HepG2 (cell line): ENCODE results near the gene BTG4. TPM values are rescaled to one million over a fixed set of nuclear protein-coding genes. Genes with fewer than 3 reads are reported as not detected.

Source experiments
- ATAC-seq: fragments of 200-7000 bp; cut with Tn5 transposase; 3 replicates; pipeline ENCODE4 v1.9.1; 2020; ENCODE audit warnings: mild to moderate bottlenecking, moderate library complexity
- BruUV-seq: library from RNA; stranded (reverse); fragments of 400-500 nt; replicated peaks from 2 replicates; lab custom pipeline; 2021; lab: Mats Ljungman, UMichigan
- CTCF ChIA-PET: fragments of 300-600 bp; formaldehyde crosslinking; extraction: SDS; loops from one replicate; lab custom pipeline; 2021; ENCODE audit warnings: low total read pairs, inconsistent platforms, low intra/inter-chr PET ratio; lab: Yijun Ruan, JAX
- POLR2A ChIA-PET: fragments of 350-600 bp; sonication (Branson Sonifier 250); formaldehyde crosslinking; loops from one replicate; lab custom pipeline; 2020; ENCODE audit warnings: antibody characterized with exemption, inconsistent platforms; lab: Yijun Ruan, JAX
- DNase-seq: peaks from one replicate; pipeline ENCODE4 v3.0.0-alpha.2; 2015; ENCODE audit warnings: low spot score
- FAIRE-seq: peaks from 3 replicates; lab custom pipeline; 2011; peaks lifted over from hg19 to GRCh38; lab: Jason Lieb, UNC
- H2AFZ ChIP-seq: one replicate; pipeline ENCODE4 v1.6.1; 2011; ENCODE audit warnings: low read length, inconsistent platforms
- H3K27ac ChIP-seq: fragments of 300-600 bp; 3 replicates; pipeline ENCODE4 v1.8.0; 2011; ENCODE audit warnings: mixed run types, mild to moderate bottlenecking, mixed read lengths, low read length, inconsistent platforms; ENCODE audit not compliant: insufficient read depth; ENCODE audit errors: extremely low read length
- H3K27me3 ChIP-seq, 2 experiments: fragments of 200-600 bp in 1 of 2; 2 replicates in 1 of 2; 3 replicates in 1 of 2; pipeline versions ENCODE4 v1.6.0 to v1.8.0; 2011; ENCODE audit warnings: low read length in 2 of 2, mild to moderate bottlenecking in 2 of 2, moderate library complexity in 2 of 2, inconsistent platforms in 1 of 2; ENCODE audit not compliant: insufficient read depth in 2 of 2, control insufficient read depth in 1 of 2
- H3K36me3 ChIP-seq, 2 experiments: fragments of 200-600 bp in 1 of 2; replicated peaks in 1 of 2; 2 replicates in 1 of 2; 3 replicates in 1 of 2; pipeline versions ENCODE4 v1.5.1 to v1.8.0; 2011; ENCODE audit warnings: low read length in 2 of 2, inconsistent platforms in 1 of 2; ENCODE audit not compliant: insufficient read depth in 2 of 2, control insufficient read depth in 1 of 2
- H3K4me1 ChIP-seq: 2 replicates; pipeline ENCODE4 v1.5.1; 2012; ENCODE audit warnings: low read length, inconsistent platforms; ENCODE audit not compliant: insufficient read depth
- H3K4me2 ChIP-seq: 2 replicates; pipeline ENCODE4 v1.6.0; 2011; ENCODE audit warnings: low read depth, low read length, inconsistent platforms
- H3K4me3 ChIP-seq, 3 experiments: fragments of 200-600 bp in 1 of 3; sonication (generic), shearing (Covaris generic) in 1 of 3; replicated peaks in 1 of 3; 2 replicates each; pipeline ENCODE4 v1.5.1; 2011 to 2016; ENCODE audit warnings: low read length in 3 of 3, inconsistent platforms in 2 of 3, low read depth in 2 of 3, mild to moderate bottlenecking in 2 of 3, control low read depth in 1 of 3, mixed read lengths in 1 of 3; ENCODE audit not compliant: insufficient read depth in 1 of 3
- H3K79me2 ChIP-seq: one replicate; pipeline ENCODE4 v1.6.1; 2011; ENCODE audit warnings: low read length, inconsistent platforms; ENCODE audit not compliant: insufficient read depth
- H3K9ac ChIP-seq: 2 replicates; pipeline ENCODE4 v1.6.0; 2011; ENCODE audit warnings: mild to moderate bottlenecking, low read depth, low read length, inconsistent platforms; ENCODE audit not compliant: insufficient read depth
- H3K9me3 ChIP-seq: 2 replicates; pipeline ENCODE4 v1.5.1; 2012; ENCODE audit warnings: mild to moderate bottlenecking, low read length
- H4K20me1 ChIP-seq: 2 replicates; pipeline ENCODE4 v1.6.0; 2011; ENCODE audit warnings: inconsistent platforms, mild to moderate bottlenecking, low read length, moderate library complexity; ENCODE audit not compliant: insufficient read depth
- PPARG ChIP-seq: conservative IDR thresholded peaks from 2 replicates; pipeline ENCODE4 v1.6.1; 2016; ENCODE audit warnings: missing biosample characterization, missing genetic modification reagents
- ZFX ChIP-seq: sonication (generic); formaldehyde crosslinking; IDR thresholded peaks from 2 replicates; pipeline ENCODE4 v1.4.0; 2020; ENCODE audit warnings: mild to moderate bottlenecking, low read depth, missing genetic modification reagents, moderate library complexity
- WGBS: methylation state at CpG from one replicate; pipeline ENCODE4 v1.1.6; 2017; ENCODE audit warnings: low lambda C conversion rate; 5-methylcytosine and 5-hydroxymethylcytosine counted together
- in situ Hi-C: cut with HindIII; loops from 2 replicates; pipeline ENCODE4 v1.10.0; 2017; ENCODE audit warnings: low pct_unique_long_range_greater_than_20kb; ENCODE audit not compliant: extremely low pct_ligation_motif_present
- intact Hi-C: fragments of 100-400 bp; cut with micrococcal nuclease; formaldehyde crosslinking; loops from one replicate; pipeline ENCODE4 v1.10.0; 2022; ENCODE audit not compliant: unreplicated experiment
- polyA plus RNA-seq, 8 experiments: library from polyadenylated mRNA; depleted of rRNA in 3 of 8; stranded (reverse) in 7 of 8; unstranded in 1 of 8; fragments of >200 nt; fragmentation: Illumina TruSeq in 4 of 8; extraction: Trizol in 4 of 8; gene quantifications; 2 replicates each; pipeline versions ENCODE4 v1.2.1 to v1.2.3, GENCODE V29; 2011 to 2016; ENCODE audit warnings: low read depth in 4 of 8, missing spikeins in 1 of 8, mixed read lengths in 1 of 8; ENCODE audit not compliant: insufficient read depth in 1 of 8
- total RNA-seq, 5 experiments: library from RNA; depleted of rRNA; stranded (reverse); fragments of >200 nt; fragmentation: Illumina TruSeq; extraction: Trizol; gene quantifications; 2 replicates each; pipeline ENCODE4 v1.2.3, GENCODE V29; 2016; ENCODE audit warnings: low read depth in 1 of 5
- TF ChIP-seq, protein P1 (sequence below), 2 experiments: sonication (generic) in 1 of 2; formaldehyde crosslinking in 1 of 2; IDR thresholded peaks; 2 replicates each; pipeline versions ENCODE4 v1.6.1 to v1.9.0; 2014 to 2022; ENCODE audit warnings: antibody characterized with exemption in 1 of 2, borderline replicate concordance in 1 of 2, inconsistent platforms in 1 of 2, low read depth in 1 of 2, missing genetic modification reagents in 1 of 2

BTG4 gene
- total and polyA plus RNA-seq, 2 of the 13 experiments (the other 11 are each of a cell fraction or from before 2014, with no cell fraction given): not detected

DNA sequence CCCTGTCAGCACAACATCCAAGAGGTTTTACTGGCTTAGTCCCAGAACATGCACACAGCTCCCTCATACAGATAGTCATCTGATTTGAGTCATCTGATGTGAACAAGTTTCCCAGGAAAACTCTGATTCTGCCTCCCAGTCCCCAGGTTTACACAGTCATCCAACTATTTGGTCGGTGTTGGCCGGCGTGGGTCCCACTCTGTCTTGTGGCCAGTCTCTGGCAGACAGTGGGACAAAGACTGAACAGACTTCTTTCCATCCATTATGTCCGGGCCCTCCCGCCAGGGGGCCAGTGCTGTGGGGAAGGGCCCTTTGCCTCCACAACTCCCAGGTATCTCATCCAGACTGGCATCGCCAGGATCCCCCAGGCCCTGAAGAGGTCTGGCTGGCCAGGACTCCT, 60.0 kb downstream of the BTG4 start:
- peaks cover 38% of the 10 kb centered on the region for H3K4me1 ChIP-seq
- H4K20me1 ChIP-seq: no peaks in the 10 kb centered on the region
- TF ChIP-seq ZFX (CRISPR knock-in tag) (no peak), PPARG (CRISPR knock-in tag) (no peak)
- TF ChIP-seq, protein P1, sequence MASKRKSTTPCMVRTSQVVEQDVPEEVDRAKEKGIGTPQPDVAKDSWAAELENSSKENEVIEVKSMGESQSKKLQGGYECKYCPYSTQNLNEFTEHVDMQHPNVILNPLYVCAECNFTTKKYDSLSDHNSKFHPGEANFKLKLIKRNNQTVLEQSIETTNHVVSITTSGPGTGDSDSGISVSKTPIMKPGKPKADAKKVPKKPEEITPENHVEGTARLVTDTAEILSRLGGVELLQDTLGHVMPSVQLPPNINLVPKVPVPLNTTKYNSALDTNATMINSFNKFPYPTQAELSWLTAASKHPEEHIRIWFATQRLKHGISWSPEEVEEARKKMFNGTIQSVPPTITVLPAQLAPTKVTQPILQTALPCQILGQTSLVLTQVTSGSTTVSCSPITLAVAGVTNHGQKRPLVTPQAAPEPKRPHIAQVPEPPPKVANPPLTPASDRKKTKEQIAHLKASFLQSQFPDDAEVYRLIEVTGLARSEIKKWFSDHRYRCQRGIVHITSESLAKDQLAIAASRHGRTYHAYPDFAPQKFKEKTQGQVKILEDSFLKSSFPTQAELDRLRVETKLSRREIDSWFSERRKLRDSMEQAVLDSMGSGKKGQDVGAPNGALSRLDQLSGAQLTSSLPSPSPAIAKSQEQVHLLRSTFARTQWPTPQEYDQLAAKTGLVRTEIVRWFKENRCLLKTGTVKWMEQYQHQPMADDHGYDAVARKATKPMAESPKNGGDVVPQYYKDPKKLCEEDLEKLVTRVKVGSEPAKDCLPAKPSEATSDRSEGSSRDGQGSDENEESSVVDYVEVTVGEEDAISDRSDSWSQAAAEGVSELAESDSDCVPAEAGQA (IDR thresholded peaks at IDR 0.05; ENCODE audit: low read depth): no peak
- TF ChIP-seq, protein P1 (CRISPR knock-in tag; IDR thresholded peaks at IDR 0.05; ENCODE audit: borderline replicate concordance): no peak
- no peaks in the 10 kb centered on the region for H3K79me2 ChIP-seq
- no peak overlapping the region for H3K9ac ChIP-seq
- 21% methylated on average over 4 of the region's 6 CpGs for WGBS
- DNase-seq: no peak
- in situ Hi-C loops (loop anchor here (10.0 kb wide), 1 partner anchor 383 kb away; no protein-coding TSS in a partner anchor), intact Hi-C loops (loop anchor here (5.0 kb wide), 1 partner anchor 110 kb away; no protein-coding TSS in a partner anchor)
- ChIA-PET CTCF (no interaction called here), POLR2A (no interaction called here)
- no peak overlapping the region for H2AFZ ChIP-seq
- H3K27ac ChIP-seq: no peak overlapping the region
- BruUV-seq: no TSS peak
- ATAC-seq: no peak
- no peak for FAIRE-seq
- peaks cover 7 to 34% of the 10 kb centered on the region in 2 experiments; a peak in 4 of 5 replicates for H3K27me3 ChIP-seq
- H3K4me3 ChIP-seq: no peak overlapping the region
- H3K9me3 ChIP-seq: no peaks in the 10 kb centered on the region
- no peaks in the 10 kb centered on the region for H3K36me3 ChIP-seq
- no peak overlapping the region for H3K4me2 ChIP-seq
